ENCODE data around the gene ZC3H18. TPM values are rescaled to one million over a fixed set of nuclear protein-coding genes. Genes with fewer than 3 reads are reported as not detected.
"Not testable (repeated sequence)": the region's sequence is repeated elsewhere in the genome, so short reads cannot be mapped to it uniquely, and the experiment has no call there.

ZC3H18 gene
- total RNA-seq, 2 experiments from 2014 or later: 83.4 to 88.7 TPM

- H3K9me3 Mint-ChIP-seq: no peaks in the 10 kb centered on the region
- no peak overlapping the region for H3K27ac Mint-ChIP-seq
- ATAC-seq (ENCODE audit: low read depth) (peak; percentile 47), DNase-seq (no peak)
- POLR2A ChIA-PET: no interaction called here
- no peaks in the 10 kb centered on the region for H3K27me3 Mint-ChIP-seq
- H3K4me1 Mint-ChIP-seq: no peaks in the 10 kb centered on the region
- H3K4me3 Mint-ChIP-seq: no peak overlapping the region
- H3K36me3 Mint-ChIP-seq: peaks cover 16% of the 10 kb centered on the region
These were observed 29.8 kb downstream of the ZC3H18 start for GRCh38 chr16:88599825-88600538.

GRCh38 chr16:88600539-88600896 lies 30.3 kb downstream of the ZC3H18 start:
- H3K4me3 Mint-ChIP-seq: no peak overlapping the region
- H3K27ac Mint-ChIP-seq: no peak overlapping the region
- H3K27me3 Mint-ChIP-seq: no peaks in the 10 kb centered on the region
- no peaks in the 10 kb centered on the region for H3K9me3 Mint-ChIP-seq
- H3K36me3 Mint-ChIP-seq: peaks cover 13% of the 10 kb centered on the region
- POLR2A ChIA-PET: no interaction called here
- no peak for DNase-seq
- ATAC-seq (ENCODE audit: low read depth): no peak
- H3K4me1 Mint-ChIP-seq: no peaks in the 10 kb centered on the region

- DNase-seq (no peak), ATAC-seq (ENCODE audit: low read depth) (no peak)
- Mint-ChIP-seq H3K4me3 (no peak overlapping the region), H3K27me3 (no peaks in the 10 kb centered on the region), H3K27ac (no peak overlapping the region), H3K9me3 (no peaks in the 10 kb centered on the region), H3K36me3 (peaks cover 13% of the 10 kb centered on the region), H3K4me1 (no peaks in the 10 kb centered on the region)
- POLR2A ChIA-PET: no interaction called here
These were observed 31.3 kb downstream of the ZC3H18 start for GRCh38 chr16:88601313-88602036.

DNA sequence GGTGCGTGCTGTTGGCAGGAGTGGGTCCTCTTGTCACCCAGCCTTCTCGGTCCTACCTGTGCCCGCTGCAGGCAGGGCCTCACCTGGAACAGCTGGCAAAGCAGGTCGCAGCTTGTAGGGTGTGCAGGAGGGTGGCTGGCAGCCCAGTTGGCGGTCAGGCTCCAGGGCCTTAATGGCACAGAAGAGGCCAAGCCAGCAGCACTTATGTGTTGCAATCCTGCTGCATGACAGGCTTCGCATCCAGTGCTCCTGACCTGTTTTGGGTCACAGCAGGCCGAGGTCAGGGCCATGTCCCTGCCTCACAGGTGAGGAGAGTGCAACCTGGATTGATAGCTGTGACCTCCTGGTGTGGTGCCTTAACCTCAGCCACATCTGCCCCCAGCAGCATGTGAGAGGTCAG lies 31.9 kb downstream of the ZC3H18 start:
- POLR2A ChIA-PET: no interaction called here
- Mint-ChIP-seq H3K36me3 (peaks cover 13% of the 10 kb centered on the region), H3K4me1 (no peaks in the 10 kb centered on the region), H3K27me3 (no peaks in the 10 kb centered on the region), H3K27ac (no peak overlapping the region), H3K9me3 (no peaks in the 10 kb centered on the region), H3K4me3 (no peak overlapping the region)
- no peak for DNase-seq
- no peak for ATAC-seq (ENCODE audit: low read depth)

GRCh38 chr16:88605186-88606147 lies 35.3 kb downstream of the ZC3H18 start:
- Mint-ChIP-seq H3K27me3 (no peaks in the 10 kb centered on the region), H3K4me3 (no peak overlapping the region), H3K36me3 (peaks cover 13% of the 10 kb centered on the region), H3K27ac (no peak overlapping the region), H3K9me3 (no peaks in the 10 kb centered on the region), H3K4me1 (peaks cover 3% of the 10 kb centered on the region)
- ATAC-seq (ENCODE audit: low read depth) (no peak), DNase-seq (no peak)
- POLR2A ChIA-PET: no interaction called here

- POLR2A ChIA-PET: no interaction called here
- Mint-ChIP-seq H3K4me3 (no peak overlapping the region), H3K9me3 (no peaks in the 10 kb centered on the region), H3K27me3 (no peaks in the 10 kb centered on the region), H3K27ac (no peak overlapping the region), H3K36me3 (peaks cover 13% of the 10 kb centered on the region), H3K4me1 (peaks cover 3% of the 10 kb centered on the region)
- DNase-seq (no peak), ATAC-seq (ENCODE audit: low read depth) (no peak)
These were observed 36.0 kb downstream of the ZC3H18 start for GRCh38 chr16:88606148-88606757.

DNA sequence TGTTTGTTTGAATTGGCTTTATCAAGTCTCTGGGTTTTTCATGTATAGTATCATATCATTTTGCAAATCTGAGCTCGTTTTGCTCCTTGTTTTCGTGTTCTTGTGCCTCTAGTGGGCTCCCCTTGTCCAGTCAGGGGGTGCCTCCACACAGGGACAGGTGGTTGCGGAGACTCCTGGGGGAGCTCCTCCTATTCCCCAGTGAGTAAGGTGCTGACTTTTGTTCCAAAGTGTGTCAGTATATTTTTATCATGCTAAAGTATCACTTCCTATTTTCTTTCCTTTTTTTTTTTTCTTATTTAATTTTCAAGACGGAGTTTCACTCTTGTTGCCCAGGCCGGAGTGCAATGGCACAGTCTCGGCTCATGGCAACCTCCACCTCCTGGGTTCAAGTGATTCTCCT lies 37.9 kb downstream of the ZC3H18 start:
- DNase-seq (no peak), ATAC-seq (ENCODE audit: low read depth) (no peak)
- H3K27ac Mint-ChIP-seq: no peak overlapping the region
- H3K9me3 Mint-ChIP-seq: no peaks in the 10 kb centered on the region
- POLR2A ChIA-PET: no interaction called here
- no peak overlapping the region for H3K4me3 Mint-ChIP-seq
- H3K36me3 Mint-ChIP-seq: peaks cover 11% of the 10 kb centered on the region
- H3K4me1 Mint-ChIP-seq: peaks cover 4% of the 10 kb centered on the region
- H3K27me3 Mint-ChIP-seq: no peaks in the 10 kb centered on the region

DNA sequence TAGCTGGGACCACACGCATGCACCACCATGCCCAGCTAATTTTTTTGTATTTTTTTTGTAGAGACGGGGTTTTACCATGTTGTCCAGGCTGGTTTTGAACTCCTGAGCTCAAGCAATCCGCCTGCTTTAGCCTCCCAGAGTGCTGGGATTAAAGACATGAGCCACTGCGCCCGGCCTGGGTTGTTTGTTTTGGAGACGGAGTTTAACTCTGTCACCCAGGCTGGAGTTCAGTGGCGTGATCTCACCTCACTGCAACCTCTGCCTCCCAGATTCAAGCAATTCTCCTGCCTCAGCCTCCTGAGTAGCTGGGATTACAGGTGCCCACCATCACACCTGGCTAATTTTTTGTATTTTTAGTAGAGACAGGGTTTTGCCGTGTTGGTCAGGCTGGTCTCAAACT lies 39.2 kb downstream of the ZC3H18 start:
- POLR2A ChIA-PET; H3K9me3 Mint-ChIP-seq; ATAC-seq (ENCODE audit: low read depth); DNase-seq; H3K27ac Mint-ChIP-seq; H3K4me1 Mint-ChIP-seq; H3K27me3 Mint-ChIP-seq; H3K4me3 Mint-ChIP-seq: not testable (repeated sequence)
- peaks cover 10% of the 10 kb centered on the region for H3K36me3 Mint-ChIP-seq

DNA sequence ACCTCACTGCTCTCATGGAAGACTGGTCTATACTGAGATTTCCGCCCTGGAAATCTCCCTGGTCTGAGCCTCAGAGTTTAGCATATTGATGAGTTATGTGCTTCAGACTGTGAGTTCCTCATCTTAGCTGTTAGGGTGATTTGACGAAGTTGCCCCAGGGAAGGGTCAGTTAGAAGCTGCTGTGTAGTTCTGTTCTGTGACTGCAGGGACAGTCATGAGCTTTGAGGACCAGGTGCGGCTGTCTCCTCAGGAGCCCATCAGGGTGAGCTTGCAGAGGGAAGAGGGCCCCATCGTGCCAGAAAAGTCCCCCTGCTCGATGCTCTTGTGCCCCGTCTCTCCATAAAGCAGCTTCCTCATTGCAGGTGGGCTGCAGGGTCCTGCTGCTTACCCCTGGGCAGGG lies 39.9 kb downstream of the ZC3H18 start:
- no peak overlapping the region for H3K4me3 Mint-ChIP-seq
- ATAC-seq (ENCODE audit: low read depth): no peak
- no peak for DNase-seq
- POLR2A ChIA-PET: no interaction called here
- peaks cover 10% of the 10 kb centered on the region for H3K36me3 Mint-ChIP-seq
- no peaks in the 10 kb centered on the region for H3K27me3 Mint-ChIP-seq
- no peak overlapping the region for H3K27ac Mint-ChIP-seq
- H3K4me1 Mint-ChIP-seq: peaks cover 4% of the 10 kb centered on the region
- H3K9me3 Mint-ChIP-seq: no peaks in the 10 kb centered on the region

DNA sequence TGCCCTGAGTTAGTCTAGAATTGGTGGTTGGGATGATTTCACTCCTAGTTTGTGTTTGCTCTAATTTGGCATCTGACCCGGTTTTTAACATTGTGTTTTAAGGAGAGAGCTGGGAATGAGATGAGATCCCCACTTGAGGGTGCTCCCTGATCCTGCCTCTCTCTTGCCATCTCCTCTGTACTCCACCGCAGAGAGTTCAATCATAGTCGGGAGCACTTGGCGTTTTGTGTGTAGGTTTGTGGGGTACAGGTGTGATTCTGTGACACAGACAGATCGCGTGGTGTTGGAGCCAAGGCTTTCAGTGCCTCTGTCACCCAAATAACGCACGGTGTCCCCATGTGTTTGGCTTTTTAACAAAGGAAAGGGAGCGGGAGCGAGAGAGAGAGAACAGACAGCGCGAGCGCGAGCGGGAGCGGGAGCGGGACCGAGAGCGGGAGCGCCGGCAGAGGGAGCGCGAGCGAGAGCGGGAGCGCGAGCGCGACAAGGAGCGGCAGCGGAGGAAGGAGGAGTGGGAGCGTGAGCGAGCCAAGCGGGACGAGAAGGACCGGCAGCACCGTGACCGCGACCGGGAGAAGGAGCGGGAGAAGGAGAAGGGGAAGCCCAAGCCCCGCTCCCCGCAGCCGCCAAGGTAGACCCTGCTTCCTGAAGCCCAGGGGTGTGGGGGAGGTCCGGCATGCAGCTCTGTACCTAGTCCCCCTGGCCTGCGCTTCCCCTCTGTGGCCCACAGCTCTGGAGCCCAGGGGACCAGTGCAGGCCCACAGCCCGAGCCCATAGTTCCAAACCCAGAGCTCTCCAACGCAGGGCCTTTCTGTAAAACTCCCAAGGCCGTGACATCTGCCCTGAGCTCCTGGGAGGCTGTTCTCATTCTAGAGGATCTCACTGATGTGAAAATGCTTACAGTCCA lies 41.0 kb downstream of the ZC3H18 start:
- no peak overlapping the region for H3K4me3 Mint-ChIP-seq

DNA sequence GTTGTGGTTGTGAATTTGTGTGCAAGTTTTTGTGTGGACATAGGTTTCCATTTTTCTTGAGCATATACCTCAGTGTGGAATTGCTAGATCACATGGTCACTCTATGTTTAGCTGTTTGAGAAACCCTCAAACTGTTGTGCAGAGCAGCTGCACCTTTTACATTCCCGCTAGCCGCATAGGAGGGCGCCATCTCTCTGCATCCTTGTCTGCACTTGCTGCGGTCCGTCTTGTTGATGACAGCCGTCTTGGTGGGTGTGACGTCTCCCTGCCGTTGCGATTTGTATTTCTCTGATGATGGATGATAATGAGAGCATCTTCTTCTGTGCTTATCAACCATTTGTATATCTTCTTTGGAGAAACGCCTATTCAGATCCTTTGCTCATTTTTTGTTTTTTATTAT lies 43.1 kb downstream of the ZC3H18 start:
- Mint-ChIP-seq H3K27me3 (no peaks in the 10 kb centered on the region), H3K27ac (no peak overlapping the region), H3K4me1 (peaks cover 4% of the 10 kb centered on the region), H3K9me3 (no peaks in the 10 kb centered on the region), H3K36me3 (peaks cover 8% of the 10 kb centered on the region), H3K4me3 (no peak overlapping the region)
- POLR2A ChIA-PET: interaction anchor here (1.1 kb wide), 1 partner anchor 43 kb away, joined by 3 read pairs; the partner anchor contains the start of gene ZC3H18
- ATAC-seq (ENCODE audit: low read depth) (no peak), DNase-seq (no peak)

More for the DNA sequence above, 41.0 kb downstream of the ZC3H18 start:
- no peaks in the 10 kb centered on the region for H3K27me3 Mint-ChIP-seq
- H3K27ac Mint-ChIP-seq: no peak overlapping the region
- peaks cover 8% of the 10 kb centered on the region for H3K36me3 Mint-ChIP-seq
- no peaks in the 10 kb centered on the region for H3K9me3 Mint-ChIP-seq
- DNase-seq (no peak), ATAC-seq (ENCODE audit: low read depth) (no peak)
- peaks cover 4% of the 10 kb centered on the region for H3K4me1 Mint-ChIP-seq
- POLR2A ChIA-PET: interaction anchor here (0.9 kb wide), 1 partner anchor 9 kb away, joined by 3 read pairs; no protein-coding TSS in a partner anchor

All from activated naive CD8-positive, alpha-beta T cell treated with anti-CD3 and anti-CD28 coated beads, Interleukin-2, amount 10 ng/mL, durations not matched to agents 7 days and 5 days (primary cell).